DND-41 (cell line): Measurements from ENCODE around the gene PET100.

ENCODE experiments used
- EZH2 ChIP-seq: IDR thresholded peaks from 3 replicates; pipeline ENCODE4 v1.6.1; 2012; ENCODE audit warnings: borderline replicate concordance, low read depth, mild to moderate bottlenecking, moderate library complexity, low read length, inconsistent platforms; ENCODE audit not compliant: severe bottlenecking
- TF ChIP-seq, protein P1 (sequence below): IDR thresholded peaks from 2 replicates; pipeline ENCODE4 v1.5.1; 2012; ENCODE audit warnings: borderline replicate concordance, low read length, moderate library complexity, mild to moderate bottlenecking; ENCODE audit not compliant: poor library complexity, severe bottlenecking; ENCODE audit errors: extremely low read depth

- TF ChIP-seq, protein P1, sequence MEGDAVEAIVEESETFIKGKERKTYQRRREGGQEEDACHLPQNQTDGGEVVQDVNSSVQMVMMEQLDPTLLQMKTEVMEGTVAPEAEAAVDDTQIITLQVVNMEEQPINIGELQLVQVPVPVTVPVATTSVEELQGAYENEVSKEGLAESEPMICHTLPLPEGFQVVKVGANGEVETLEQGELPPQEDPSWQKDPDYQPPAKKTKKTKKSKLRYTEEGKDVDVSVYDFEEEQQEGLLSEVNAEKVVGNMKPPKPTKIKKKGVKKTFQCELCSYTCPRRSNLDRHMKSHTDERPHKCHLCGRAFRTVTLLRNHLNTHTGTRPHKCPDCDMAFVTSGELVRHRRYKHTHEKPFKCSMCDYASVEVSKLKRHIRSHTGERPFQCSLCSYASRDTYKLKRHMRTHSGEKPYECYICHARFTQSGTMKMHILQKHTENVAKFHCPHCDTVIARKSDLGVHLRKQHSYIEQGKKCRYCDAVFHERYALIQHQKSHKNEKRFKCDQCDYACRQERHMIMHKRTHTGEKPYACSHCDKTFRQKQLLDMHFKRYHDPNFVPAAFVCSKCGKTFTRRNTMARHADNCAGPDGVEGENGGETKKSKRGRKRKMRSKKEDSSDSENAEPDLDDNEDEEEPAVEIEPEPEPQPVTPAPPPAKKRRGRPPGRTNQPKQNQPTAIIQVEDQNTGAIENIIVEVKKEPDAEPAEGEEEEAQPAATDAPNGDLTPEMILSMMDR = no peak
- no peak for TF ChIP-seq EZH2
These were observed 28.9 kb upstream of the PET100 start for GRCh38 chr19:7600721-7601120.
